DMS 273 (cell line): ENCODE measurements around the gene SCRN3.

Source experiments
- DNase-seq: peaks from one replicate; lab custom pipeline; 2025; ENCODE audit not compliant: unreplicated experiment; lab: John Stamatoyannopoulos, UW

Gene SCRN3

DNA sequence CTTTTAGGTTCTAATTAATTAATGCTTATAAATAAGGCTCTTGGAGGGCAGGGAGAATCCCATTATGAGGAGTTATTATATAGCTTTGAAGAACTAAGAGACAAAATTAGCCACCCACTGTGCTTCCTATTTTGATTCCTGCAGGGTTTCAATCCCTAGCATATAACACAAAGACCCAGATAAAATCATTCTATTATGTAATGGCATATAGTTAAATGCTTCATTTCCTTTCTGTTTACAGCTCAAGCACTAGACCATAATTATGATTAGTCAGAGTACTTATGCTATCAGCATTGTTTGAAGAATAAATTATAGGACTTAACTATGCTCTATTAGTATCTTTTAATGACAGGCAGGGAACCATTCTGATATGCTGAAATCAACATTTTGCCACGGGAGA, 82.2 kb downstream of the SCRN3 start:
- no peak for DNase-seq
